Embryonic facial prominence (tissue), 1 donor: ENCODE measurements around the gene HSP90AB1.
"Not testable (repeated sequence)": the region's sequence is repeated elsewhere in the genome, so short reads cannot be mapped to it uniquely, and the experiment has no call there.

Experiments
- DNase-seq: peaks from one replicate; pipeline ENCODE4 v3.0.0-alpha.2; 2016; ENCODE audit errors: extremely low spot score

The HSP90AB1 gene

GRCh38 chr6:44222486-44223318 lies 24.2 kb upstream of the HSP90AB1 start:
- DNase-seq = no peak

GRCh38 chr6:44223319-44224028 lies 23.4 kb upstream of the HSP90AB1 start, which contains the start of gene SLC29A1:
Gene SLC29A1 (plus strand): TSS chr6:44223595. CDS start chr6:44227314, 3,719 bp downstream.
- no peak for DNase-seq

GRCh38 chr6:44224029-44224964 lies 22.6 kb upstream of the HSP90AB1 start:
- DNase-seq = no peak

GRCh38 chr6:44224965-44225305 lies 22.0 kb upstream of the HSP90AB1 start:
- no peak for DNase-seq

GRCh38 chr6:44225579-44226325 lies 21.1 kb upstream of the HSP90AB1 start:
- DNase-seq = no peak

- no peak for DNase-seq
These were observed 20.3 kb upstream of the HSP90AB1 start for GRCh38 chr6:44226368-44227147.

GRCh38 chr6:44227148-44227793 lies 19.6 kb upstream of the HSP90AB1 start:
- DNase-seq = no peak

- no peak for DNase-seq
These were observed 18.9 kb upstream of the HSP90AB1 start for GRCh38 chr6:44228031-44228430.

- DNase-seq = no peak
These were observed 18.5 kb upstream of the HSP90AB1 start for GRCh38 chr6:44228433-44228832.

GRCh38 chr6:44228836-44229235 lies 18.1 kb upstream of the HSP90AB1 start:
- DNase-seq = no peak

- no peak for DNase-seq
These were observed 17.4 kb upstream of the HSP90AB1 start for GRCh38 chr6:44229376-44230033.

GRCh38 chr6:44230034-44230675 lies 16.7 kb upstream of the HSP90AB1 start:
- no peak for DNase-seq

- DNase-seq = not testable (repeated sequence)
These were observed 15.5 kb upstream of the HSP90AB1 start for GRCh38 chr6:44231426-44231825.

GRCh38 chr6:44232676-44233566 lies 14.0 kb upstream of the HSP90AB1 start:
- DNase-seq = no peak

- no peak for DNase-seq
These were observed 13.3 kb upstream of the HSP90AB1 start for GRCh38 chr6:44233567-44234100.

GRCh38 chr6:44234101-44235025 lies 12.5 kb upstream of the HSP90AB1 start:
- no peak for DNase-seq
